ENCODE results near the gene CFLAR. TPM values are rescaled to one million over a fixed set of nuclear protein-coding genes. Genes with fewer than 3 reads are reported as not detected.

The CFLAR gene
- total and polyA plus RNA-seq, 2 of the 13 experiments (the other 11 are each of a cell fraction or from before 2014, with no cell fraction given): 43.8 to 92.1 TPM

DNA sequence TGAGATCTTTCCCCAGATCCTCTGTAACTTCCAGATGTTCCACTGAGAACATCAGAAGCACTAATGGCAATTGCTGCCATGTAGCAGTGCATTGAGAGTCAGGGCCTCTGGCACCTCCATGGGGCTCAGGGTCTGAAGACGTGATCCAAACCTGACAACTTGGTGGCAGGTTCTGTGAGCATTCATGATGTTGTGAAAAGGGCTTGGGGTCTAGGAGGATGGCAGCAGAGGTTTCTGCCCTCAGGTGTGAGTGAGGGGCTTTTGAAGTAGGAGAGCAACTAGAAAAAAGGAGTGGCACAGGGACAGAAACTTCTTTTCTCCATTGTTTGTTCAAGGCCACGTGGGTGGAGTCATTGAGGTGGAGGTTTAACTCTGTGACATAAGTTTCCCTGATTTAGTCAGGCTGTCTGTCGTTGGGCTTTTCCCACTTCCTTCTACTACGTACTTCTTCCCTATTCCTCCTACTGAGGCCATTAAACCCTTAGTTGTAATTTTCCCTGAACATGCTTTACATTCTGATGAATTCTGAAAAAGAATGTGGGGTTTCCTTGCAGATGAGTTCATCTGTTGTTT, 13.1 kb downstream of the CFLAR start (continued):
- TF ChIP-seq, protein P1, sequence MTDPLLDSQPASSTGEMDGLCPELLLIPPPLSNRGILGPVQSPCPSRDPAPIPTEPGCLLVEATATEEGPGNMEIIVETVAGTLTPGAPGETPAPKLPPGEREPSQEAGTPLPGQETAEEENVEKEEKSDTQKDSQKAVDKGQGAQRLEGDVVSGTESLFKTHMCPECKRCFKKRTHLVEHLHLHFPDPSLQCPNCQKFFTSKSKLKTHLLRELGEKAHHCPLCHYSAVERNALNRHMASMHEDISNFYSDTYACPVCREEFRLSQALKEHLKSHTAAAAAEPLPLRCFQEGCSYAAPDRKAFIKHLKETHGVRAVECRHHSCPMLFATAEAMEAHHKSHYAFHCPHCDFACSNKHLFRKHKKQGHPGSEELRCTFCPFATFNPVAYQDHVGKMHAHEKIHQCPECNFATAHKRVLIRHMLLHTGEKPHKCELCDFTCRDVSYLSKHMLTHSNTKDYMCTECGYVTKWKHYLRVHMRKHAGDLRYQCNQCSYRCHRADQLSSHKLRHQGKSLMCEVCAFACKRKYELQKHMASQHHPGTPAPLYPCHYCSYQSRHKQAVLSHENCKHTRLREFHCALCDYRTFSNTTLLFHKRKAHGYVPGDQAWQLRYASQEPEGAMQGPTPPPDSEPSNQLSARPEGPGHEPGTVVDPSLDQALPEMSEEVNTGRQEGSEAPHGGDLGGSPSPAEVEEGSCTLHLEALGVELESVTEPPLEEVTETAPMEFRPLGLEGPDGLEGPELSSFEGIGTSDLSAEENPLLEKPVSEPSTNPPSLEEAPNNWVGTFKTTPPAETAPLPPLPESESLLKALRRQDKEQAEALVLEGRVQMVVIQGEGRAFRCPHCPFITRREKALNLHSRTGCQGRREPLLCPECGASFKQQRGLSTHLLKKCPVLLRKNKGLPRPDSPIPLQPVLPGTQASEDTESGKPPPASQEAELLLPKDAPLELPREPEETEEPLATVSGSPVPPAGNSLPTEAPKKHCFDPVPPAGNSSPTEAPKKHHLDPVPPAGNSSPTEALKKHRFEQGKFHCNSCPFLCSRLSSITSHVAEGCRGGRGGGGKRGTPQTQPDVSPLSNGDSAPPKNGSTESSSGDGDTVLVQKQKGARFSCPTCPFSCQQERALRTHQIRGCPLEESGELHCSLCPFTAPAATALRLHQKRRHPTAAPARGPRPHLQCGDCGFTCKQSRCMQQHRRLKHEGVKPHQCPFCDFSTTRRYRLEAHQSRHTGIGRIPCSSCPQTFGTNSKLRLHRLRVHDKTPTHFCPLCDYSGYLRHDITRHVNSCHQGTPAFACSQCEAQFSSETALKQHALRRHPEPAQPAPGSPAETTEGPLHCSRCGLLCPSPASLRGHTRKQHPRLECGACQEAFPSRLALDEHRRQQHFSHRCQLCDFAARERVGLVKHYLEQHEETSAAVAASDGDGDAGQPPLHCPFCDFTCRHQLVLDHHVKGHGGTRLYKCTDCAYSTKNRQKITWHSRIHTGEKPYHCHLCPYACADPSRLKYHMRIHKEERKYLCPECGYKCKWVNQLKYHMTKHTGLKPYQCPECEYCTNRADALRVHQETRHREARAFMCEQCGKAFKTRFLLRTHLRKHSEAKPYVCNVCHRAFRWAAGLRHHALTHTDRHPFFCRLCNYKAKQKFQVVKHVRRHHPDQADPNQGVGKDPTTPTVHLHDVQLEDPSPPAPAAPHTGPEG (CRISPR knock-in tag; IDR thresholded peaks at IDR 0.05): no peak
- no peak for TF ChIP-seq HNF4A (CRISPR knock-in tag; IDR thresholded peaks at IDR 0.05)
- no peak for TF ChIP-seq FOXP1 (IDR thresholded peaks at IDR 0.05)
- TF ChIP-seq FOXP1 (CRISPR knock-in tag; IDR thresholded peaks at IDR 0.05): no peak
- TF ChIP-seq, protein P2, sequence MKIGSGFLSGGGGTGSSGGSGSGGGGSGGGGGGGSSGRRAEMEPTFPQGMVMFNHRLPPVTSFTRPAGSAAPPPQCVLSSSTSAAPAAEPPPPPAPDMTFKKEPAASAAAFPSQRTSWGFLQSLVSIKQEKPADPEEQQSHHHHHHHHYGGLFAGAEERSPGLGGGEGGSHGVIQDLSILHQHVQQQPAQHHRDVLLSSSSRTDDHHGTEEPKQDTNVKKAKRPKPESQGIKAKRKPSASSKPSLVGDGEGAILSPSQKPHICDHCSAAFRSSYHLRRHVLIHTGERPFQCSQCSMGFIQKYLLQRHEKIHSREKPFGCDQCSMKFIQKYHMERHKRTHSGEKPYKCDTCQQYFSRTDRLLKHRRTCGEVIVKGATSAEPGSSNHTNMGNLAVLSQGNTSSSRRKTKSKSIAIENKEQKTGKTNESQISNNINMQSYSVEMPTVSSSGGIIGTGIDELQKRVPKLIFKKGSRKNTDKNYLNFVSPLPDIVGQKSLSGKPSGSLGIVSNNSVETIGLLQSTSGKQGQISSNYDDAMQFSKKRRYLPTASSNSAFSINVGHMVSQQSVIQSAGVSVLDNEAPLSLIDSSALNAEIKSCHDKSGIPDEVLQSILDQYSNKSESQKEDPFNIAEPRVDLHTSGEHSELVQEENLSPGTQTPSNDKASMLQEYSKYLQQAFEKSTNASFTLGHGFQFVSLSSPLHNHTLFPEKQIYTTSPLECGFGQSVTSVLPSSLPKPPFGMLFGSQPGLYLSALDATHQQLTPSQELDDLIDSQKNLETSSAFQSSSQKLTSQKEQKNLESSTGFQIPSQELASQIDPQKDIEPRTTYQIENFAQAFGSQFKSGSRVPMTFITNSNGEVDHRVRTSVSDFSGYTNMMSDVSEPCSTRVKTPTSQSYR (CRISPR knock-in tag; IDR thresholded peaks at IDR 0.05; ENCODE audit: borderline replicate concordance): peak; percentile 19; the same call in 1 of the 2 replicates
- no peak for TF ChIP-seq SP140L (CRISPR knock-in tag; IDR thresholded peaks at IDR 0.05; ENCODE audit: borderline replicate concordance)
- TF ChIP-seq ERF (CRISPR knock-in tag; IDR thresholded peaks at IDR 0.05): peak; percentile 58; the same call in 1 of the 2 replicates
- no peak for TF ChIP-seq THYN1 (CRISPR knock-in tag; IDR thresholded peaks at IDR 0.05; ENCODE audit: borderline replicate concordance, low read depth)
- TF ChIP-seq GABPA (IDR thresholded peaks at IDR 0.05; ENCODE audit: low read depth, low read length): no peak
- no peak for TF ChIP-seq GABPA (CRISPR knock-in tag; IDR thresholded peaks at IDR 0.05; ENCODE audit: low read depth)
- TF ChIP-seq ZNF629 (CRISPR knock-in tag; conservative IDR thresholded peaks at IDR 0.05): no peak
- no peak for TF ChIP-seq GZF1 (CRISPR knock-in tag; IDR thresholded peaks at IDR 0.05)
- TF ChIP-seq ARNTL (CRISPR knock-in tag; IDR thresholded peaks at IDR 0.05): no peak
- TF ChIP-seq, protein P3, sequence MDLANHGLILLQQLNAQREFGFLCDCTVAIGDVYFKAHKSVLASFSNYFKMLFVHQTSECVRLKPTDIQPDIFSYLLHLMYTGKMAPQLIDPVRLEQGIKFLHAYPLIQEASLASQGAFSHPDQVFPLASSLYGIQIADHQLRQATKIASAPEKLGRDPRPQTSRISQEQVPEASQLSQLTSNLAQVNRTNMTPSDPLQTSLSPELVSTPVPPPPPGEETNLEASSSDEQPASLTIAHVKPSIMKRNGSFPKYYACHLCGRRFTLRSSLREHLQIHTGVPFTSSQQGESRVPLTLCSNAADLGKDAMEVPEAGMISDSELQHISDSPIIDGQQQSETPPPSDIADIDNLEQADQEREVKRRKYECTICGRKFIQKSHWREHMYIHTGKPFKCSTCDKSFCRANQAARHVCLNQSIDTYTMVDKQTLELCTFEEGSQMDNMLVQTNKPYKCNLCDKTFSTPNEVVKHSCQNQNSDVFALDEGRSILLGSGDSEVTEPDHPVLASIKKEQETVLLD (CRISPR knock-in tag; IDR thresholded peaks at IDR 0.05; ENCODE audit: low read depth): no peak
- no peak for TF ChIP-seq ZNF350 (CRISPR knock-in tag; IDR thresholded peaks at IDR 0.05; ENCODE audit: borderline replicate concordance, low read depth)
- TF ChIP-seq SMC3 (IDR thresholded peaks at IDR 0.05; ENCODE audit: low read length): no peak
- no peak for TF ChIP-seq ZNF101 (CRISPR knock-in tag; IDR thresholded peaks at IDR 0.05; ENCODE audit: borderline replicate concordance, low read depth)
- peak; percentile 86 for TF ChIP-seq SOX5 (CRISPR knock-in tag; IDR thresholded peaks at IDR 0.05; ENCODE audit: borderline replicate concordance)
- no peak for TF ChIP-seq SRSF1 (optimal IDR thresholded peaks at IDR 0.05; ENCODE audit: low read depth, low read length)
- TF ChIP-seq KDM6A (CRISPR knock-in tag; IDR thresholded peaks at IDR 0.05; ENCODE audit: low read depth): no peak
